Measurements from ENCODE around the gene PPEF2.

The PPEF2 gene

GRCh38 chr4:75841641-75842520 lies 60.4 kb downstream of the PPEF2 start (continued):
- TF ChIP-seq PATZ1 (CRISPR knock-in tag; IDR thresholded peaks at IDR 0.05; ENCODE audit: borderline replicate concordance) (no peak), ZNF70 (CRISPR knock-in tag; IDR thresholded peaks at IDR 0.05) (no peak), BACH2 (CRISPR knock-in tag; IDR thresholded peaks at IDR 0.05; ENCODE audit: borderline replicate concordance) (no peak), PPARA (CRISPR knock-in tag; IDR thresholded peaks at IDR 0.05; ENCODE audit: borderline replicate concordance) (no peak), GLIS3 (CRISPR knock-in tag; IDR thresholded peaks at IDR 0.05) (no peak), ZC3H10 (CRISPR knock-in tag; IDR thresholded peaks at IDR 0.05) (no peak), RARB (CRISPR knock-in tag; IDR thresholded peaks at IDR 0.05) (no peak), CREB5 (CRISPR knock-in tag; IDR thresholded peaks at IDR 0.05; ENCODE audit: low read depth) (no peak), ISL1 (CRISPR knock-in tag; IDR thresholded peaks at IDR 0.05) (no peak)

- no peak for ATAC-seq
- TF ChIP-seq GLIS3 (CRISPR knock-in tag; IDR thresholded peaks at IDR 0.05) (no peak), PATZ1 (CRISPR knock-in tag; IDR thresholded peaks at IDR 0.05; ENCODE audit: borderline replicate concordance) (no peak), ISL1 (CRISPR knock-in tag; IDR thresholded peaks at IDR 0.05) (no peak), PPARA (CRISPR knock-in tag; IDR thresholded peaks at IDR 0.05; ENCODE audit: borderline replicate concordance) (no peak), ARNTL (CRISPR knock-in tag; IDR thresholded peaks at IDR 0.05; ENCODE audit: borderline replicate concordance, low read depth) (no peak), ZC3H10 (CRISPR knock-in tag; IDR thresholded peaks at IDR 0.05) (no peak), TOX (CRISPR knock-in tag; IDR thresholded peaks at IDR 0.05; ENCODE audit: borderline replicate concordance) (no peak), CSRNP3 (CRISPR knock-in tag; IDR thresholded peaks at IDR 0.05) (no peak), ZNF8 (CRISPR knock-in tag; IDR thresholded peaks at IDR 0.05) (no peak), ZFP3 (CRISPR knock-in tag; IDR thresholded peaks at IDR 0.05) (no peak), BACH2 (CRISPR knock-in tag; IDR thresholded peaks at IDR 0.05; ENCODE audit: borderline replicate concordance) (no peak), TSHZ2 (CRISPR knock-in tag; IDR thresholded peaks at IDR 0.05) (no peak), ZNF70 (CRISPR knock-in tag; IDR thresholded peaks at IDR 0.05) (no peak)
These were observed 67.5 kb downstream of the PPEF2 start for GRCh38 chr4:75834772-75835154.

GRCh38 chr4:75834095-75834771 lies 68.0 kb downstream of the PPEF2 start:
- ATAC-seq, result no peak
- TF ChIP-seq TOX (CRISPR knock-in tag; IDR thresholded peaks at IDR 0.05; ENCODE audit: borderline replicate concordance) (no peak), CSDC2 (CRISPR knock-in tag; IDR thresholded peaks at IDR 0.05) (no peak), POU6F1 (CRISPR knock-in tag; IDR thresholded peaks at IDR 0.05; ENCODE audit: borderline replicate concordance, low read depth) (no peak), BACH2 (CRISPR knock-in tag; IDR thresholded peaks at IDR 0.05; ENCODE audit: borderline replicate concordance) (no peak), ARNTL (CRISPR knock-in tag; IDR thresholded peaks at IDR 0.05; ENCODE audit: borderline replicate concordance, low read depth) (no peak)

Data from SK-N-SH treated with all-trans-retinoic acid at 6 μM for 48 hours (cell line).